ENCODE data around the gene NUTM2A. TPM values are rescaled to one million over a fixed set of nuclear protein-coding genes. Genes with fewer than 3 reads are reported as not detected.
"Not testable (repeated sequence)": the region's sequence is repeated elsewhere in the genome, so short reads cannot be mapped to it uniquely, and the experiment has no call there.

The NUTM2A gene
- total RNA-seq, 1 donor from 2014 or later = 1.9 TPM

DNA sequence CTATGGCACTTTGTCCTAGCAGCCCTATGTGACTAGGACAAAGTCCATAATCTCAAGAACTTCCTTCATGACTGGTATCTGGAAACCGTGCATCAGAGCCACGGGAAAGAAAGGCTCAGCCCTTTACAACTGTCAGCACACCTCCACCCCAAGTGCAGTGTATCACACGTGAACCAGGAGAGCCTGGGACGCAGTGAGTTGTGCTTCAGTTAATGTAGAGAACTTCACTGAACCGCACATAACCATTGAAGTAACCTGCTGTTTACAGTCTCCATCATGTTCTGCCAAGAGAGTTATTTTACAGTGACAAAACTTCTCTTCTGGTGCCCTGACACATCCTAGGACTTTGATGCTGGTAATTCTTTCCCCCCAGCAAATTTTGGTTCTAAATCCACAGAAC is 12.0 kb downstream of the NUTM2A start:
- ATAC-seq; DNase-seq (ENCODE audit: missing footprints); intact Hi-C loops (cut with DNase I): not testable (repeated sequence)

DNA sequence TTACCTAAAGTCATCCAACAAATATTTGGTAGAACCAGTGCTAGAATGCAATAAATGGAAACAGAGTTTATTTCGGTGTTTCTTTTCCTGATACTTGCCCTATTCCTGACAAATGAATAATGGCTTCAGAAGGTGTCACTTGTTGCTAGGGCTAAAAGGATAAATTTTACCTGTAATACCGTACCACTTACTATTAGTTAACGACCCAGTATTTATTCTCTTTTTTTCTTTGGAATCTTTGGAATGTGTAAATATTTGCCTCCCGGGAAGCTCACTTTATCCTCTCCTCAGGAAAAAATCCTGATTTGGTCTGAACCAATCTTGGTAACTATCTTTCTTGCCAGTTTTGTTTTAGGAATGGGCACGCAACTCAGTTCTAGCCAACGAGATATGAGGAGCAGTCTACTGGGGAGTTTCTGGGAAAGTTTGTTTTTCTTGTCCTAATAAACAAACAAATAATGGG is 14.1 kb downstream of the NUTM2A start:
- intact Hi-C loops (cut with DNase I); DNase-seq (ENCODE audit: missing footprints); ATAC-seq: not testable (repeated sequence)

DNA sequence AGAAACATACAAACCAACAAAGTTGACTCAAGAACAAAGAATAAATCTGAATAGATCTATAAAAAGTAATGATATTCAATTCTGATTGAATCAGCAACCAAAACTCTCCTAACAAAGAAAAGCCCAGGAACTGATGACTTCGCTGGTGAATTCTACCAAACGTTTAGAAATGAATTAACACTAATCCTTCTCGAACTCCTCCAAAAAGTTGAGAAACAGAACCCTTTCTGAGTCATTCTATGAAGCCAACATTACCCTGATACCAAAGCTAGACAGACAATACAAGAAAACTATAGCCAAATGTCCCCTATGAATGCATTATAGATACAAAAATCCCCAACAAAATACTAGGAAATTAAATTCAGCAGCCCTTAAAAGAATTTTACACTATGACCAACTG is 16.9 kb downstream of the NUTM2A start:
- ATAC-seq; DNase-seq (ENCODE audit: missing footprints); intact Hi-C loops (cut with DNase I): not testable (repeated sequence)

DNA sequence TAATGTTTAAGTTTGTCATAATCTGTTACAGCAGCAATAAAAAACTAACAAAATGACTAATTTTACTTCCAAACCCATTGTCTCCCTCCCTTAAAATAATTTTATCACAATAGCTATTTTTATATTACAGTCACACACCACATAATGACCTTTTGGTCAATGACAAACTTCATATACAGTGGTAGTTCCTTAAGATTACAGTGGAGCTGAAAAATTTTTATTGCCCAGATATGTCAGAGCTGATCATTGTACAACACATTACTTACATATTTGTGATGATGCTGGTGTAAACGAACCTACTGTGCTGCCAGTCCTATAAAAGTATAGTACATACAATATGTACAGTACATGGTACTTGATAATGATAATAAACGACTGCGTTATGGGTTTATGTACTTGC is 22.1 kb downstream of the NUTM2A start:
- ATAC-seq; intact Hi-C loops (cut with DNase I); DNase-seq (ENCODE audit: missing footprints): not testable (repeated sequence)

DNA sequence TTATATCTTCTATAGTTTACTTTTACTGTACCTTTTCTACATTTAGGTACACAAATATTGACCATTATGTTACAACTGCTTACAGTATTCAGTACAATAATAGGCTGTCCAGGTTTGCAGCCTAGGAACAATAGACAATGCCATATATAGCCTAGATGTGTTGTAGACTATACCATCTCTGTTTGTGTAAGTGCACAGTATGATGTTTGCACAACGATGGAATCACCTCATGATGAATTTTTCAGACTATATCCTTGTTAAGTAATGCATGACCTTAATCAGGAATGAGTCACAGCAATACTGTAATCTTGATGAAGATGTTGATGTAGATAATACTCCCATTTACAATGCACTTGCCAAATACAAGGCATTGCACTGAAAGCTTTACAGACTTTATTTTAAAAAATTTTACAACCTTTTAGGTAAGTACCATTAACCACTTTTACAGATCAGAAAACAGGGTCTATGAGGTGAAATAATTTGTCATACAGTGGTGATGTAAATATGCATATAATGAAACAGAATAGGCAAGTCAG is 23.6 kb downstream of the NUTM2A start:
- intact Hi-C loops (cut with DNase I); ATAC-seq; DNase-seq (ENCODE audit: missing footprints): not testable (repeated sequence)

DNA sequence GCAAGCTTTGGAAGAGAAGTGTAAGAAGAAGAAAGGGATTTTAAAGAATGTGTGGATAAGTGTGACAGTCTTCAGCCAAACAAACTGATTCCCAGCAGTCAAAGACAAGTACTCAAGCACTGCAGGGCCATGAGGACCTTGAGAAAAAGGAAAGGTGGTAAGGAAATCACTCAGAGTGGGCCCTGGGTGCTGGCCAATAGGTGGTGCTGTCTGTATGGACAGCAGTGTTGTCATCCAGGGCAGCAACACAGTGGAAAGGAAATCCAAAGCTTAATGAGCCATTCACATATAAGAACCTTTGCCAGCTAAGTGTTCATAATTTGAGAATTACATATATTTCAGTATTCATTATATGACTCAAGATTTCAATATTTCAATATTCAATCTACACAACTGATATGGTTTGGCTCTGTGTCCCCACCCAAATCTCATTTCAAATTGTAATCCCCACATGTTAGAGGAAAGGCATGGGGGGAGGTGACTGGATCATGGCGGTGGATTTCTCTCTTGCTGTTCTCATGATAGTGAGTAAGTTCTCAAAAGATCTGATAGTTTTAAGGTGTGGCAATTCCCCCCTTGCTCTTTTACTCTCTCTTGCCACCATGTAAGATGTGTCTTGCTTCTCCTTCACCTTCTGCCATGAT is 55.6 kb downstream of the NUTM2A start:
- ATAC-seq; DNase-seq (ENCODE audit: missing footprints); intact Hi-C loops (cut with DNase I): not testable (repeated sequence)

Other genes with a start within 250 kb of the NUTM2A start
- gene FAM25A, start 205.2 kb upstream of the NUTM2A start, total RNA-seq = not detected
- gene GLUD1, start 130.6 kb upstream of the NUTM2A start, total RNA-seq = 104 TPM
- 13.5 TPM for gene SHLD2, start 130.2 kb upstream of the NUTM2A start, total RNA-seq
- 4.7 TPM for gene NUTM2D, start 132.3 kb downstream of the NUTM2A start, total RNA-seq